Fibroblast of lung (primary cell): Measurements from ENCODE around the gene ZNF554.

Source experiments
- CTCF ChIP-seq, 2 donors: IDR thresholded peaks in 1 of 2; conservative IDR thresholded peaks in 1 of 2; 1 replicate in 1 of 2; 2 replicates in 1 of 2; pipeline ENCODE4 v1.5.1; 2011 to 2012; ENCODE audit warnings: low read length in 2 of 2, control low read depth in 1 of 2, inconsistent platforms in 1 of 2, low read depth in 1 of 2, mild to moderate bottlenecking in 1 of 2
- EZH2 ChIP-seq: IDR thresholded peaks from 2 replicates; pipeline ENCODE4 v1.5.1; 2012; ENCODE audit warnings: low read length, control low read depth, mild to moderate bottlenecking; ENCODE audit errors: missing control alignments

GRCh38 chr19:2798733-2799132 lies 20.9 kb upstream of the ZNF554 start:
- TF ChIP-seq CTCF (conservative IDR thresholded peaks at IDR 0.05 in 1 of 2, IDR thresholded peaks at IDR 0.05 in 1 of 2; ENCODE audit: low read depth in 1 of 2, low read length in 2 of 2) (no peak), EZH2 (no peak)
